HepG2 (cell line): ENCODE data around the gene TMEM107. TPM values are rescaled to one million over a fixed set of nuclear protein-coding genes. Genes with fewer than 3 reads are reported as not detected.

Source experiments
- ATAC-seq: fragments of 200-7000 bp; cut with Tn5 transposase; 3 replicates; pipeline ENCODE4 v1.9.1; 2020; ENCODE audit warnings: mild to moderate bottlenecking, moderate library complexity
- BruUV-seq: library from RNA; stranded (reverse); fragments of 400-500 nt; replicated peaks from 2 replicates; lab custom pipeline; 2021; lab: Mats Ljungman, UMichigan
- CTCF ChIA-PET: fragments of 300-600 bp; formaldehyde crosslinking; extraction: SDS; loops from one replicate; lab custom pipeline; 2021; ENCODE audit warnings: low total read pairs, inconsistent platforms, low intra/inter-chr PET ratio; lab: Yijun Ruan, JAX
- POLR2A ChIA-PET: fragments of 350-600 bp; sonication (Branson Sonifier 250); formaldehyde crosslinking; loops from one replicate; lab custom pipeline; 2020; ENCODE audit warnings: antibody characterized with exemption, inconsistent platforms; lab: Yijun Ruan, JAX
- DNase-seq: peaks from one replicate; pipeline ENCODE4 v3.0.0-alpha.2; 2015; ENCODE audit warnings: low spot score
- FAIRE-seq: peaks from 3 replicates; lab custom pipeline; 2011; peaks lifted over from hg19 to GRCh38; lab: Jason Lieb, UNC
- H2AFZ ChIP-seq: one replicate; pipeline ENCODE4 v1.6.1; 2011; ENCODE audit warnings: low read length, inconsistent platforms
- H3K27ac ChIP-seq: fragments of 300-600 bp; 3 replicates; pipeline ENCODE4 v1.8.0; 2011; ENCODE audit warnings: mixed run types, mild to moderate bottlenecking, mixed read lengths, low read length, inconsistent platforms; ENCODE audit not compliant: insufficient read depth; ENCODE audit errors: extremely low read length
- H3K27me3 ChIP-seq, 2 experiments: fragments of 200-600 bp in 1 of 2; 2 replicates in 1 of 2; 3 replicates in 1 of 2; pipeline versions ENCODE4 v1.6.0 to v1.8.0; 2011; ENCODE audit warnings: low read length in 2 of 2, mild to moderate bottlenecking in 2 of 2, moderate library complexity in 2 of 2, inconsistent platforms in 1 of 2; ENCODE audit not compliant: insufficient read depth in 2 of 2, control insufficient read depth in 1 of 2
- H3K36me3 ChIP-seq, 2 experiments: fragments of 200-600 bp in 1 of 2; replicated peaks in 1 of 2; 2 replicates in 1 of 2; 3 replicates in 1 of 2; pipeline versions ENCODE4 v1.5.1 to v1.8.0; 2011; ENCODE audit warnings: low read length in 2 of 2, inconsistent platforms in 1 of 2; ENCODE audit not compliant: insufficient read depth in 2 of 2, control insufficient read depth in 1 of 2
- H3K4me1 ChIP-seq: 2 replicates; pipeline ENCODE4 v1.5.1; 2012; ENCODE audit warnings: low read length, inconsistent platforms; ENCODE audit not compliant: insufficient read depth
- H3K4me2 ChIP-seq: 2 replicates; pipeline ENCODE4 v1.6.0; 2011; ENCODE audit warnings: low read depth, low read length, inconsistent platforms
- H3K4me3 ChIP-seq, 3 experiments: fragments of 200-600 bp in 1 of 3; sonication (generic), shearing (Covaris generic) in 1 of 3; replicated peaks in 1 of 3; 2 replicates each; pipeline ENCODE4 v1.5.1; 2011 to 2016; ENCODE audit warnings: low read length in 3 of 3, inconsistent platforms in 2 of 3, low read depth in 2 of 3, mild to moderate bottlenecking in 2 of 3, control low read depth in 1 of 3, mixed read lengths in 1 of 3; ENCODE audit not compliant: insufficient read depth in 1 of 3
- H3K79me2 ChIP-seq: one replicate; pipeline ENCODE4 v1.6.1; 2011; ENCODE audit warnings: low read length, inconsistent platforms; ENCODE audit not compliant: insufficient read depth
- H3K9ac ChIP-seq: 2 replicates; pipeline ENCODE4 v1.6.0; 2011; ENCODE audit warnings: mild to moderate bottlenecking, low read depth, low read length, inconsistent platforms; ENCODE audit not compliant: insufficient read depth
- H3K9me3 ChIP-seq: 2 replicates; pipeline ENCODE4 v1.5.1; 2012; ENCODE audit warnings: mild to moderate bottlenecking, low read length
- H4K20me1 ChIP-seq: 2 replicates; pipeline ENCODE4 v1.6.0; 2011; ENCODE audit warnings: inconsistent platforms, mild to moderate bottlenecking, low read length, moderate library complexity; ENCODE audit not compliant: insufficient read depth
- ATM ChIP-seq: fragments of 450-650 bp; IDR thresholded peaks from 2 replicates; pipeline ENCODE4 v1.7.1; 2017; ENCODE audit warnings: mild to moderate bottlenecking, borderline replicate concordance
- DNMT3B ChIP-seq: conservative IDR thresholded peaks from 2 replicates; pipeline ENCODE4 v1.6.1; 2016; ENCODE audit warnings: missing biosample characterization, control low read depth
- DR1 ChIP-seq: sonication (generic); formaldehyde crosslinking; IDR thresholded peaks from 2 replicates; pipeline ENCODE4 v1.8.0; 2021; ENCODE audit warnings: mild to moderate bottlenecking, missing genetic modification reagents, inconsistent platforms
- FOXP1 ChIP-seq, 2 experiments: fragments of 450-650 bp in 1 of 2; IDR thresholded peaks; 2 replicates each; pipeline ENCODE4 v1.6.1; 2017 to 2018; ENCODE audit warnings: antibody characterized with exemption in 1 of 2
- HNRNPL ChIP-seq: fragments of 200-400 bp; formaldehyde crosslinking; IDR thresholded peaks from 2 replicates; pipeline ENCODE4 v1.6.1; 2017; ENCODE audit warnings: mild to moderate bottlenecking, low read depth, low read length
- MLX ChIP-seq: IDR thresholded peaks from 2 replicates; pipeline ENCODE4 v1.6.1; 2016
- NCOA1 ChIP-seq: sonication (generic); formaldehyde crosslinking; IDR thresholded peaks from 2 replicates; pipeline ENCODE4 v1.9.0; 2021; ENCODE audit warnings: missing genetic modification reagents
- NR2F6 ChIP-seq, 2 experiments: IDR thresholded peaks; 2 replicates each; pipeline ENCODE4 v1.6.1; 2016; ENCODE audit warnings: antibody characterized with exemption in 1 of 2, mild to moderate bottlenecking in 1 of 2
- PRDM15 ChIP-seq: sonication (generic); formaldehyde crosslinking; IDR thresholded peaks from 2 replicates; pipeline ENCODE4 v1.4.0; 2020; ENCODE audit warnings: missing genetic modification reagents
- THRA ChIP-seq: sonication (generic); formaldehyde crosslinking; IDR thresholded peaks from 2 replicates; pipeline ENCODE4 v1.4.0; 2020; ENCODE audit warnings: missing genetic modification reagents, borderline replicate concordance
- YEATS4 ChIP-seq: sonication (generic); formaldehyde crosslinking; IDR thresholded peaks from 2 replicates; pipeline ENCODE4 v1.4.0; 2020; ENCODE audit warnings: missing genetic modification reagents, borderline replicate concordance
- ZBTB39 ChIP-seq: sonication (generic); formaldehyde crosslinking; IDR thresholded peaks from 2 replicates; pipeline ENCODE4 v1.5.0; 2020; ENCODE audit warnings: missing genetic modification reagents
- WGBS: methylation state at CpG from one replicate; pipeline ENCODE4 v1.1.6; 2017; ENCODE audit warnings: low lambda C conversion rate; 5-methylcytosine and 5-hydroxymethylcytosine counted together
- in situ Hi-C: cut with HindIII; loops from 2 replicates; pipeline ENCODE4 v1.10.0; 2017; ENCODE audit warnings: low pct_unique_long_range_greater_than_20kb; ENCODE audit not compliant: extremely low pct_ligation_motif_present
- intact Hi-C: fragments of 100-400 bp; cut with micrococcal nuclease; formaldehyde crosslinking; loops from one replicate; pipeline ENCODE4 v1.10.0; 2022; ENCODE audit not compliant: unreplicated experiment
- polyA plus RNA-seq, 8 experiments: library from polyadenylated mRNA; depleted of rRNA in 3 of 8; stranded (reverse) in 7 of 8; unstranded in 1 of 8; fragments of >200 nt; fragmentation: Illumina TruSeq in 4 of 8; extraction: Trizol in 4 of 8; gene quantifications; 2 replicates each; pipeline versions ENCODE4 v1.2.1 to v1.2.3, GENCODE V29; 2011 to 2016; ENCODE audit warnings: low read depth in 4 of 8, missing spikeins in 1 of 8, mixed read lengths in 1 of 8; ENCODE audit not compliant: insufficient read depth in 1 of 8
- total RNA-seq, 5 experiments: library from RNA; depleted of rRNA; stranded (reverse); fragments of >200 nt; fragmentation: Illumina TruSeq; extraction: Trizol; gene quantifications; 2 replicates each; pipeline ENCODE4 v1.2.3, GENCODE V29; 2016; ENCODE audit warnings: low read depth in 1 of 5

Gene TMEM107
- total and polyA plus RNA-seq, 2 of the 13 experiments (the other 11 are each of a cell fraction or from before 2014, with no cell fraction given) = 7.2 to 15.3 TPM

GRCh38 chr17:8176998-8177731, 985 bp upstream of the TMEM107 start:
- no TSS peak for BruUV-seq
- ATAC-seq = peak; percentile 28
- CTCF ChIA-PET = no interaction called here
- TF ChIP-seq MLX (CRISPR knock-in tag) (peak; percentile 9; the same call in 1 of the 2 replicates), DNMT3B (CRISPR knock-in tag) (no peak), NR2F6 (IDR thresholded peaks at IDR 0.05) (peak; percentile 56; the same call in 1 of the 2 replicates), NR2F6 (CRISPR knock-in tag; IDR thresholded peaks at IDR 0.05) (0 out of 2 replicates have a peak, but pooled peaks have one; percentile 8), NCOA1 (CRISPR knock-in tag) (no peak), ATM (no peak), ZBTB39 (CRISPR knock-in tag) (no peak), YEATS4 (CRISPR knock-in tag) (0 out of 2 replicates have a peak, but pooled peaks have one; percentile 20), FOXP1 (IDR thresholded peaks at IDR 0.05) (no peak), FOXP1 (CRISPR knock-in tag; IDR thresholded peaks at IDR 0.05) (peak; percentile 55; the same call in 1 of the 2 replicates), PRDM15 (CRISPR knock-in tag) (peak; percentile 94), THRA (CRISPR knock-in tag) (0 out of 2 replicates have a peak, but pooled peaks have one; percentile 4), DR1 (CRISPR knock-in tag) (0 out of 2 replicates have a peak, but pooled peaks have one; percentile 4), HNRNPL (no peak)

More at GRCh38 chr17:8176998-8177731, 985 bp upstream of the TMEM107 start:
- intact Hi-C loops = no loop called here
- POLR2A ChIA-PET = interaction anchor here (0.9 to 4.5 kb wide), 5 partner anchors 13 to 118 kb away, joined by 3 to 160 read pairs (median 7); partner anchors contain the start of genes AURKB, BORCS6 and SLC25A35
- Histone ChIP-seq H3K4me2 (peak overlapping the region; percentile 95), H3K79me2 (no peaks in the 10 kb centered on the region), H3K27me3 (no peaks in the 10 kb centered on the region; a peak in 1 of 5 replicates), H3K4me1 (peaks cover 55% of the 10 kb centered on the region), H3K9me3 (no peaks in the 10 kb centered on the region), H3K27ac (peak overlapping the region; percentile 65), H3K9ac (peak overlapping the region; percentile 74), H4K20me1 (no peaks in the 10 kb centered on the region), H3K4me3 (peak overlapping the region; percentile 63 to 86 (median 83)), H3K36me3 (no peaks in the 10 kb centered on the region), H2AFZ (peak overlapping the region; percentile 16)
- FAIRE-seq (no peak), DNase-seq (no peak)
- WGBS = 6% methylated on average over 16 of the region's 19 CpGs
- in situ Hi-C loops = no loop called here
